ENCODE results near the gene SCD.
"Not testable (repeated sequence)": the region's sequence is repeated elsewhere in the genome, so short reads cannot be mapped to it uniquely, and the experiment has no call there.

SCD gene

GRCh38 chr10:100362570-100363496, 15.8 kb downstream of the SCD start:
- DNase-seq (ENCODE audit: low read depth), result no peak

DNA sequence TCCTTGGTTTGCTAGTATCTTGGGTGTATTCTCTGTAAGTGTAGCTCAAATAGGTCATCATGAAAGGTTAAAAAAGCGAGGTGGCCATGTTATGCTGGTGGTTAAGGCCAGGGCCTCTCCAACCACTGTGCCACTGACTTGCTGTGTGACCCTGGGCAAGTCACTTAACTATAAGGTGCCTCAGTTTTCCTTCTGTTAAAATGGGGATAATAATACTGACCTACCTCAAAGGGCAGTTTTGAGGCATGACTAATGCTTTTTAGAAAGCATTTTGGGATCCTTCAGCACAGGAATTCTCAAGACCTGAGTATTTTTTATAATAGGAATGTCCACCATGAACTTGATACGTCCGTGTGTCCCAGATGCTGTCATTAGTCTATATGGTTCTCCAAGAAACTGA, 17.1 kb downstream of the SCD start:
- DNase-seq (ENCODE audit: low read depth), result no peak

DNA sequence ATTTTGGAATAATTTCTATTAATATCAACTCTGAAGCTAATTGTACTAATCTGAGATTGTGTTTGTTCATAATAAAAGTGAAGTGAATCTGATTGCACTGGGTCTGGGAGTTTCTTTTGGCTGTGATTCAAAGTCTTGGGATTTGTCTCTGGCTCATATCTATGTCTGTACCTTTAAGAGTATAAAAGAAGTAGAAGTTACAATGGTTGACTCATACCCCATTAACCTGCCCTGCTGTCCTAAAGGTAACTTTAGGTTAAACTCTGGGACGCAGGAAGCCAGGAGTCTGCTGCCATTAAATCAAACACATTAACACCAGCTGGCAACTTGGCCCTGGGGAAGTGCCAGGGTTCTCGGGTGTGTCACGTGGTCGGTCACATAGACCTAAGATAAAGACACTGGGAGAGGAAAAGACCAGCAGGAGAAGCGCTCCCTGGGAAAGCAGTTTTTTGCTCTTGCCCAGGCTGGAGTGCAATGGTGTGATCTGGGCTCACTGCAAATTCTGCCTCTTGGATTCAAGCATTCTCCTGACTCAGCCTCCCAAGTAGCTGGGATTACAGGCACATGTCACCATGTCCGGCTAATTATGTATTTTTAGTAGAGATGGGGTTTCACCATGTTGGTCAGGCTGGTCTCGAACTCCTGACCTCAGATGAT, 17.8 kb downstream of the SCD start:
- DNase-seq (ENCODE audit: low read depth), result peak; percentile 86

GRCh38 chr10:100368721-100369120, 21.7 kb downstream of the SCD start:
- DNase-seq (ENCODE audit: low read depth), result peak; percentile 12

DNA sequence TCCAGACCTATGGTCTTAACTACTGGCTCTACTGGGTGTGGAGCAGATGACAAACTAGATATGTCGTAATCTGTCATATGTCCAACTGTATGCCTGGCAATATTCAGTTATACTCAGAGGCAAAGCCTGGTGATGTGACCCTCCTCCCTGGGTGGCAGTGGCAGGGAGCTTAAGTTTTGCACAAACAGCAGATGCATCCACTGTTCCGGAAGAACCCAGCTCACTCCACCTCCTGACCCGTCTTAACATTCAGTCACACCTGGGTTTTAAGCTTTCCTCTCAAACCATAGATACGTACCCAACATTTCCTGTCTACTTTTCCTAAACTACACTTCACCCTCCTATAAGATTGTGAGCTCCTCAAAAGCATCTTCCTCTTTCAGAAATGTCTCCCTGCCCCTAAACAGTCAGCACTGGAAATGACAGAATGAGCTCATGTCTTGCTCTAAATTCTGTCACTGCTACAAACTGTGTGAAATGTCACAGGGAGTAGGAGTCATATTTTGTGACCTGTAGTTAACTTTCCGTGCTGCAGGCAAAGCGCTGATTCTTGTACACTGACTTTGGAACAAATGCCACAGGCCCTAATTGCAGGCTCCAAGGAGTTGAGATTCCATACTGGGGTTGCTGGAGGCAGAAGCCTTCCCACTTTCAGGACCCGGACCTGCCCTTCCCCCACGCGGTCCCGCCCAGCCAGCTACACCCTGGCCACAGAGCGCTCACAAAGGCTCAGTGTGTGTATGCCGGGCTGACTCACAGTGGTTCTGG, 23.9 kb downstream of the SCD start:
- DNase-seq (ENCODE audit: low read depth), result peak; percentile 83

GRCh38 chr10:100371482-100372027, 24.5 kb downstream of the SCD start:
- DNase-seq (ENCODE audit: low read depth), result no peak

DNA sequence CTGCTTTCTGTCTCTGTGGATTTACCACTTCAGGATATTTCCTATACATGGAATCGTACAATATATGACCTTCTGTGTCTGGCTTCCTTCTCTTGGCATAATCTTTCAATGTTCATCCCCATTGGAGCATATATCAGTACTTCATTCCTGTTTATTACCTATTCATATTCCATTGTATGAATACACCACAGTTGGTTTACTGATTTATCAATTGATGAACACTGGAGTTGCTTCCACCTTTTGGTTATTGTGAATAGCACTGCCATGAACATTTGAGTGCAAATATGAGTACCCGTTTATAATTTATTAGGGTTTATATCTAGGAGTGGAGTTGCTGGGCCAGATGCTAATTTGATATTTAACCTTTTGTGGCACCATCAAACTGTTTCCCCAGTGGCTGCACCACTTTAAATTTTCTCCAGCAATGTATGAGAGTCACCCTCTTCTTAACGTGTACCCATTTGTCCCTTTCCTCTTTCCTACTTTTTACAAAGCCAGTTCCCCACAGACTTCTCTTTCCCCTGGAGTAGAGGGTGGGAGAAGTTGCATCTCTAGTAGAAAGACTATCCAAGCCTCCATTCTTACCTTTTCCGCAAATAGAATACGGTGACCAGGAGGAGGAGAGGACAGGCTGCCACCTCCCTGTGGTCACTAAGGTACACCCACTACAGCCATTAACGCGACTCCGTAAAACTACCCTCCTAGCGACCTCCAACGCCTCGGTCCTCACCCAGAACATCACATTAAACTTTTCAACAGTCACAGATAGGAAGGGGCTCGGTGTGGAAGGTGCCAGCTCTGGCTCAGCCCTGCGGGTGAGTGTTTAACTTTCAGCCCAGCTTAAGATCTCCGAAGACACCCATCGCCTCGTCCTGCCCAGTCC, 25.6 kb downstream of the SCD start:
- DNase-seq (ENCODE audit: low read depth), result no peak

DNA sequence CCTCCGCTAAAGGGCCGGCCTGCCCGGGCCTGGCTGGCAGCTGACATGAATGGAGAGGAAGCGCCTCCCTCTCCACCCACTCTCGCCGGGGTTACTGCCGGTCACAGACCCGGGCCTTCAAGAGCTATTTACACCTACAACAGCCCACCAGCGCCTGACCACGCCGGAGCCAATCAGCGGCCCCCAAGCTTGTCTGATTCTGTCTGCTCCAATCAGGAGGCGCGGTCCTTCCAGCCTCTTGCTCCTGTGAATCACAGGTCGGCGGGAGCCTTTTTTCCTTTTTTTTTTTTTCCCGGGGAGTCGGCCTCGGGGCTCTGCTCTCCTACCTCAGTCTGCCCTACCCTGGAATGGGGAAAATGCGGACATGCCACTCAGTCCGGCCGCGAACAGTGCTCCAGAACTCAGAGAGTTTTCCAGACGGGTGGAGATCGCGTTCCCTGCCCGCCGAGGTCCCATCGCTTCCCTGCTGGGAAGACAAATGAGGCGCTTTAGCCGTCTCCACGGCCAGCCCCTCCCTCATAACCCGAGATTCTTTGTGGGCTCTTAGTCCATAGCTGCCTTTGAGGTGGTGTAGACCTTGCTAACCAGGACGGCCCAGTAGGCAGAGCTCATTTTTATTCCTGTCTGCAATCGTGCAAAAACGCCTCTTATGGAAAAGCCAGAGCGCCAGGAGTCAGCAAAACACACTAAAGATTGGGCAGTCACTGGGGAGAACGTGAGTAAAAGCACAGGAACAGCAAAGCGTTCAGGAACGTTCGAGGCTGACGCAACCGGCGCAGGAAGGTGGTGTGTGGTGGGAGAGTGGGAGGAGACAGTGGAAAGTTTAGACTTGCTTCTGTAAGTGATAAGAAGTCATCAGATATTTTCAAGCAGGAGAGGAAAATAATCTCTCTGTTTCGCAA, 26.5 kb downstream of the SCD start:
- peak; percentile 100 for DNase-seq (ENCODE audit: low read depth)

GRCh38 chr10:100374200-100374655, 27.2 kb downstream of the SCD start:
- DNase-seq (ENCODE audit: low read depth), result no peak

DNA sequence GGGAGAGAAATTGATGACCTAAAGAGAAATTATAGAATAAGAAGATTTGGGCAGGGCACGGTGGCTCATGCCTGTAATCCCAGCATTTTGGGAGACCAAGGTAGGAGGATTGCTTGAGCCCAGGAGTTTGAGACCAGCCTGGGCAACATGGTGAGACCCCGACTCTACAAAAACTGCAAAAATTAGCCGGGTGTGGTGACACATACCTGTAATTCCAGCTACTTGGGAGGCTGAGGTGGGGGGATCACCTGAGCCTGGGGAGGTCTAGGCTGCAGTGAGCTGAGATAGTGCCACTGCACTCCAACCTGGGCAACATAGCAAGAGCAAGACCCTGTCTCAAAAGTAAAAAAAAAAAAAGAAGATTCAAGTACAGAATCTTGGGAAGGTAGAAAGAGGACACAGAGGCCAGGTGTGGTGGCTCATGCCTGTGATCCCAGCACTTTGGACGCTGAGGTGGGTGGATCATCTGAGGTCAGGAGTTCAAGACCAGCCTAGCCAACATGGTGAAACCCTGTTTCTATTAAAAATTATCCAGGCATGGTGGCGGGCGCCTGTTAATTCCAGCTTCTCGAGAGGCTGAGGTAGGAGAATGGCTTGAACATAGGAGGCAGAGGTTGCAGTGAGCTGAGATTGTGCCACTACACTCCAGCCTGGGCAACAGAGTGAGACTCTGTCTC, 27.8 kb downstream of the SCD start:
- DNase-seq (ENCODE audit: low read depth), result not testable (repeated sequence)

DNA sequence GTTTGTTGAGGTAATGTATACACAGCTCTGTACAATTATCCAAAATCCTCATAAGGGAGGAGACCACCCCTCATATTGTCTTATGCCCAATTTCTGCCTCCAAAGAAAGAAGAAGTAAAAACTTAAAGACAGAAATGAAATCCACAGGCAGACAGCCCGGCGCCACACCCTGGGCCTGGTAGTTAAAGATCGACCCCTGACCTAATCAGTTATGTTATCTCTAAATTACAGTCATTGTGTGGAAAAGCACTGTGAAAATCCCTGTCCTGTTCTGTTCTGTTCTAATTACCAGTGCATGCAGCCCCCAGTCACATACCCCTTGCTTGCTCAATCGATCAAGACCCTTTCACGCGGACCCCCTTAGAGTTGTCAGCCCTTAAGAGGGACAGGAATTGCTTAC, 29.6 kb downstream of the SCD start:
- DNase-seq (ENCODE audit: low read depth), result not testable (repeated sequence)

DNA sequence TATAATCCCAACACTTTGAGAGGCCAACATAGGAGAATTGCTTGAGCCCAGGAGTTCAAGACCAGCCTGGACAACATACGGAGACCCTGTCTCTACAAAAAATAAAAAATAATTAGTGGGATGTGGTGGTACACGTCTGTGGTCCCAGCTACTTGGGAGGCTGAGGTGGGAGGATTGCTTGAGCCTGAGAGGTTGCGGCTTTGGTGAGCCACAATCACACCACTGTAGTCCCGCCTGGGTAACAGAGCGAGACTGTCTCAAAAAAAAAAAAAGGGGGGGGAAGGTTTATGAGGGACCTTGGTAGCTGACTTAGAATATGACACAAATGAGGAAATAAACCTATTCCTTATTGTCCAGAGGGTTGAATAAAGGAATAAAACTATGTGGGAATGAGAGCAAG, 30.8 kb downstream of the SCD start:
- no peak for DNase-seq (ENCODE audit: low read depth)

- DNase-seq (ENCODE audit: low read depth), result no peak
Observed at GRCh38 chr10:100380400-100380799, 33.4 kb downstream of the SCD start.

DNA sequence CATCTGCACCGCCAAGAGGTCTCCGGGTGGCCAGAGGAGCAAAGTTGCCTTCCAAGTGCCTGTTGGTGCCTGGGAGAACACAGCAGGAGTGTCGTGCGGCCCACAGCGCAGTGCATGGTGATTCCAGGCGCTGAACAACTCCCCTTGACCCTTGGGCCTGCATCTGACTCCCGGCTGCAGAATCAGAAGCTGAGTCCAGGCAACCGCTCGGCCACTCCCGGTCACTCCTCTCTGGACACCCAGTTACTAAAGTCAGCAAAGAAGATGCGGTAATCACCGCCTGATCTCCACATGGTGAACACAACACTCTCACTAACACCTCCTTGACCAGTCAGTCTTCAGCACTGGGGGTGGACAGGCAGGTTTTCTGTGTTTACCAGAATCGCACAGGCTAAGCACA, 35.5 kb downstream of the SCD start:
- no peak for DNase-seq (ENCODE audit: low read depth)

DNA sequence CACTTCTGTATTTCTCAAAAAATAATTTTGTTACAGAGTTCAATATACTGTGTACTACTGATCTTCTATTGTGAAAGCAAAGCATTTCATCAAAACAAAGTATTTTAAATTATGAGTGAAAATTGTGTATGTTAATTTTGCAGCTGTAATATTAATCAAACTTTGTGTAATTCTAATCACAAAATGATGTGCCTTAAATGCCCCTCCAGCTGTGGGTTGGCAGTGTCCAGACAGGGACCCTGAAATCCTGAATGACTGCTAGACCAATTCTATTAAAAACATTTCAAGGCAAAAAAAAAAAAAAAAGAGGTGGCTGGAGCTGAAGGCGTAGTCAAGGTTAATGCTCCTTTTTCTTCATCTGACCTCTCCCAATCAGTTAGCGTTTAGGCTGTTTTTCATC, 36.2 kb downstream of the SCD start:
- DNase-seq (ENCODE audit: low read depth), result no peak

- no peak for DNase-seq (ENCODE audit: low read depth)
Observed at GRCh38 chr10:100391163-100392002, 44.4 kb downstream of the SCD start.

GRCh38 chr10:100392686-100393003, 45.6 kb downstream of the SCD start:
- DNase-seq (ENCODE audit: low read depth), result no peak

DNA sequence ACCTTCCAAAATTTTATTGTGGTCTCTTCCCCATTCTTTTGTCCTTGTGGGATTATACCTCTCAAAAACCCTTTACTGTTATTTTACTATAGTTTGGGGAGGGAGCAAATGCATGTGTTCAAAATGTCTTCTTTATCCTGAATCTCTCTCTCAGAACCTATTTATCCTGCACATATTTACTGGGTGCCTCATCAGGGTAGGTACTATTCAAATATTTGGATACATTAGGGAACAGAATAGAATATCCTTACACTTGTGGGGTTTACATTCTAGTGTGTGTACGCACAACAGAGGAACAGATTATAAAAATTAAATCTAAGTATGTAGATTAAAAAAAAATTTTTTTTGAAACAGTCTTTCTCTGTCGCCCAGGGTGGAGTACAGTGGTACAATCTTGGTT, 48.6 kb downstream of the SCD start:
- DNase-seq (ENCODE audit: low read depth), result no peak

- DNase-seq (ENCODE audit: low read depth), result no peak
Observed at GRCh38 chr10:100396605-100397004, 49.6 kb downstream of the SCD start.
